NK-92 (cell line): Measurements from ENCODE around the gene JARID2.

Source experiments
- DNase-seq: peaks from one replicate; lab custom pipeline; 2025; ENCODE audit not compliant: unreplicated experiment; lab: John Stamatoyannopoulos, UW

Gene JARID2

DNA sequence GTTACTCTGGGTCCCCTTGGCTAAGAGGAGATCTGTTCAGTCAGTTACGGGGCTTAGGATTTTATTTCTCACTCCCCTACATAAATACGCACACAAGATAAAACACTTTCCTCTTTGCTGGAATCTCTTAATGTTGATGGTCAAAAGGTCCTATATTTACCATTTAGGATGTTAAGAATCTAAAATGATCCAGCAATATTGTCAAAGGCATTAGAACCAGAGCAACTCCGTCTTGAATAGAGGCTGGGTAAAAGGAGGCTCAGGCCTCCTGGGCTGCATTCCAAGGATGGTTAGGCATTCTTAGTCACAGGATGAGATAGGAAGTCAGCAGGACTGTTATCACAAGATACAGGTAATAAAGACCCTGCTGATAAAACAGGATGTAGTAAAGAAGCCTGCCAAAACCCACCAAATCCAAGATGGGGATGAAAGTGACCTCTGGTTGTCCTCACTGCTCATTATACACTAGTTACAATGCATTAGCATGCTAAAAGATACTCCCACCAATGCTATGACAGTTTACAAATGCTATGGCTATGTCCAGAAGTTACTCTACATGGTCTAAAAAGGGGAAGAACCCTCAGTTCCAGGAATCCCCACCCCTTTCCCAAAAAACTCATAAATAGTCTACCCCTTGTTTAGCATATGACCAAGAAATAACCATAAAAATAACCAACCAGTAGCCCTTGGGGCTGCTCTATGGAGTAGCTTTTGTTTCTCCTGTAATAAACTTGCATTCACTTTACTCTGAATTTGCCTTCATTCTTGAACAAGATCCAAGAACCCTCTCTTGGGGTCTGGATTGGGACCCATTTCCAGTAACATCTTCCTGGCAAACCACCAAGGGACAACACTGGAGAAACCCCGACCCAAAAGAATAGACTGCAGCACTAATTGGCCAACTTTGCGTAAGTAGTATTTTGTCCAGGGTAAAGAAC, 309.5 kb downstream of the JARID2 start:
- DNase-seq, result no peak

DNA sequence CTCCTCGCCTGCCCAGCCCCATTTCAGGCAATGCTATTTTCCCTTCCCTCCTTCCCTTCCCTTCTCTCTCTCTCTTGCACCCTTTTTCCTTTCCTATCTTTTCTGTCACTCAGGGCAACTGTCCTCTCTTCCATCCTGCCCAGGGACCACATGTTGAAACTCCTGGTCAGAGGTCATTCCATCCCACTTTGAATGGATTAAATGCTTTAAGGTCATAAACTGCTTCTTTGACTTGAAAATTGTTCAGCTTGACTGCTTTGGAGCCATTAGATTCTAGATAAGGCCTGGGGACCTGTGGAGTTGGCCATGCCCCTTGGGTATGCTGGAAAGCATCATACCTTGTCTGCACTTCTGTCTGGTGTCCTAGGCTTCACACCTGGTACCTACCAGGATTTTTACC, 310.8 kb downstream of the JARID2 start:
- DNase-seq, result no peak

DNA sequence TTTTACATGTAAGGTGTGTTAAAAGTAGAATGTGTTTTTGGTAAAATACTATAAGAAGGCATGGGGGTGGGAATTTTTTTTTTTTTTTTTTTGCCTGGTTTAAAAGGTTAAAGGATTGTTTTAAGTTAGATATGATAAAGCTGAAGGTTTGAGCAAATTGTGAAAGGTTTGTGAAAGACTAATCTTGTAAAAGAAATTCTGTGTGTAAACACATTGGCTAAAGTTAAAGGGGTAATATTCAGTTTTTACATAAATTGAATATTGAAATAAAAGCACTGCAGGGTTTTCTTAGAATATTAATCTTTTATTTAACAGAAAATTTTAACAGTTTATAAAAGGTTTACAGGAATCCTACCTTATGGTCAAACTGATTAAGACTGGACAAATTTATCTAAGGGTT, 311.3 kb downstream of the JARID2 start:
- DNase-seq, result no peak

DNA sequence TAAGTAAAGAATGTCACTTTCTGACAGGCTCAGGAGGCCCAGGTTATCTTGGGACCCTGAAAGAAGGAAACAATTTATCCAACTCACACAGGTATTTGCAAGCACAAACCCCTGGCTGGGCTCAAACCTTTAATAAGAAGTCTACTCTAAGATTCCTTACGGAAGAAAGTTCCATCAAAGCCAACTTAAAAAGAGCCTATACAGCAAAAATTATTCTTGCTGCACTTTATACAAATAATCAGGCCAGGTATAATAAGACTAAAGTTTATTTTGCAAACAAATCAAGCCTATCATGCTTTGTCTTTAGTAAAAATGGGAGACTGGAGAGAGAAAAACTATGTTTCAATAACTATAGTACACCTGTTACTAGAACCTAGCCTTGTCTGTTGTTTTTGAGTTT, 314.8 kb downstream of the JARID2 start:
- no peak for DNase-seq

DNA sequence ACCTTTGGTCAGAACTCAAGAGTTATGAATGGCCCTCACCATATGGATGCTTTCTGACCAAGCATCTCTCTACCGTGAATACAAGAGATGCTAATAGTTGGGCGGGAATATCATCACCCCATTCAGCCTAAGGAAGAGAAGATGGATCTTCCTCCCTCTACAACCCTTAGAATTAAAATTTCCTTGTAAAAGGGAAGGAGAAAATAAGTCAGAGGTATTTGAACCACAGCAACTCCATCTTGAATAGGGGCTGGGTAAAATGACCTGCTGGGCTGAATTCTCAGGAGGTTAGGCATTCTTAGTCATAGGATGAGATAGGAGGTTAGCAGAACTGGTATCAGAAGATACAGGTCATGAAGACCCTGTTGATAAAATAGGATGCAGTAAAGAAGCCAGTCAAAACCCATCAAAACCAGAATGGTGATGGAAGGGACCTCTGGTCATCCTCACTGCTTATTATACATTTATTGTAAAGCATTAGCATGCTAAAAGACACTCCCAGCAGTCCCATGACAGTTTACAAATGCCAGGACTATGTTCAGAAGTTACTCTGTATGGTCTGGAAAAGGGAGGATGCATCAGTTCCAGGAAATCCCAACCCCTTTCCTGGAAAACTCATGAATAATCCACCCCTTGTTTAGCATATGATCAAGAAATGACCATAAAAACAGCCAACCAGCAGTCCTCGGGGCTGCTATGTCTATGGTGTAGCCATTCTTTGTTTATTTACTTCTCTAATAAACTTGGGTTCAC, 315.8 kb downstream of the JARID2 start:
- DNase-seq, result no peak

DNA sequence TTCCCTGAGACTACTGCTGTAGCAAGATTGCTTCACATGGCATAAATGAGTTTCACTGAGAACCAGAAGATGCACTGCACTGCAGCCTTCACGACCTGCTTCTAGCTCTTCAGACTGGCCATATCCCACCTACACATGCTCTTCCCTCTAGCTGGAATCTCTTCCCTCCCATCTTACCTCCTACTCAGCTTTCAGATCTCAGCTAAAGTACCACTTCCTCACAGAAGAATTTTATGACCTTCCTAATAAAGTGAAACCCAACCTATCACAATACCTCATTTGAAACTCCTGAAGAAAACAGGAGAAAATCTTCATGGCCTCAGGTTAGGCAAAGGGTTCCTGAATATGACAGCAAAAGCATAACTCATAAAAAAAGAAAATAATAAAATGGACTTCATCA, 317.1 kb downstream of the JARID2 start:
- no peak for DNase-seq

DNA sequence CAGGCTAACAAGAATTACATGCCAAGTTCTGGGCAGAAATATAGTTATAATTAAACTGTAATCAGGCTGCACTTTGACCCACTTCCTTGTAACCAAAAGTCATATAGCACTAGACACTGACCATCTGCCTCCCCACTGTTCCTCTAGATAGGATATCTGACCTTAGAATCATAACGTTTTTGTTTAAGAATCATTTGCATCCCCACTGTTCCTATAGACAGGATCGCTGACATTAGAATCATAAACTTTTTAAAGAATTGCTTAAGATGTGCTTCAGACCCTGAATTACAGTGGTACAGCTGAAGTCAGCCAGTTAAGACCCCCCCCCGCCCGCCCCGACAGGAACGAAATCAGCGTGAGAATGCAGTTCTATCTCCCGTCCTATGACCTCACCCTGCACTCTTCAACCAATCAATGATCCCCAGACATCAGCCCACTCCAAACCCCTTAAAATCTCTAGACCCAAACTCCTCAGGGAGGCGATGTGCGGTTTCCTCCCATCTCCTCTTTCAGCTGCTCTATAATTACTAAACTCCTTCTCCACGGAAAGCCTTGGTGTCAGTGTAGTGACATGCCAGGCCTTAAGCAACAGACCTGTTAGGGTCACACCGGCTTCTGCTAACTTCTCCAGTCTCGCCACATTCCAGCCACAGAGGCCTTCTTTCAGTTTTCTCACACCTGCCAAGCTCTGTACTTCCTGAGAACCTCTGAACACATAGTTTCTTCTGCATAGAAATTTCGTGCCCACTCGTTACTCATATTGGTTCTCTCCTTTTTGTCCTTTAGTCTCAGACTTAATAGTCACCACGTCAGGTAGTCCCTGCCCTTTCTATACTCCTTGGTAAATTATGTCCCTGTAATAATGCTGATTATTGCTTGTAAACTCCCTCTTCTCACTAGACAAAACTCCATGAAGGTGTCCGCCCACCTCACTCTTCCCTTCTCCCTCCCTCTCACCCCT, 323.4 kb downstream of the JARID2 start:
- no peak for DNase-seq

DNA sequence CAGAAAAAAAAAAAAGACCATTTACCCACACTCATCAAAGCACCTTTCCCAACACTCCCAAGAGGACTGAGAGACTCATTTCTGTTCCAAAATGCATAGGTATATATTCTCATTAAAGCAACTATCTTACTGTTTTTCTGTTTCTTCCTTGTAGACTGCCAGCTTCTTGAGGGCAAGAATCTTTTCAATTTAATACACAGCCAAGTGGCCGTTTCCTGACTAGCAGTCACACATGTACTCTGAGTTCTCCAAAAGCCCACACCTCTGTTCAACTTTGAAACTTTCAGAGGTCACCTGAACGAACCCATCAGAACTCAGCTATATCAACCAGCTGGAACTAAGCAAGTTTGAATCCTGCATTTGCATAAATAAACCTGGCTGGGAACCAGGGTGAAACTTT, 324.3 kb downstream of the JARID2 start:
- DNase-seq, result no peak
